ENCODE results near the gene GBA3.

GBA3 gene

GRCh38 chr4:22741744-22742143 is 49.0 kb downstream of the GBA3 start (continued):
- no peak for TF ChIP-seq POU6F1 (CRISPR knock-in tag; IDR thresholded peaks at IDR 0.05; ENCODE audit: borderline replicate concordance, low read depth)
- no peak for TF ChIP-seq CREB5 (CRISPR knock-in tag; IDR thresholded peaks at IDR 0.05; ENCODE audit: low read depth)
- TF ChIP-seq ZFP3 (CRISPR knock-in tag; IDR thresholded peaks at IDR 0.05) = no peak
- TF ChIP-seq ZNF8 (CRISPR knock-in tag; IDR thresholded peaks at IDR 0.05) = no peak
- TF ChIP-seq SNAI2 (CRISPR knock-in tag; IDR thresholded peaks at IDR 0.05) = no peak
- no peak for TF ChIP-seq GLIS3 (CRISPR knock-in tag; IDR thresholded peaks at IDR 0.05)
- TF ChIP-seq ZNF70 (CRISPR knock-in tag; IDR thresholded peaks at IDR 0.05) = no peak
- TF ChIP-seq ZNF565 (CRISPR knock-in tag; conservative IDR thresholded peaks at IDR 0.05; ENCODE audit: low read depth) = no peak

DNA sequence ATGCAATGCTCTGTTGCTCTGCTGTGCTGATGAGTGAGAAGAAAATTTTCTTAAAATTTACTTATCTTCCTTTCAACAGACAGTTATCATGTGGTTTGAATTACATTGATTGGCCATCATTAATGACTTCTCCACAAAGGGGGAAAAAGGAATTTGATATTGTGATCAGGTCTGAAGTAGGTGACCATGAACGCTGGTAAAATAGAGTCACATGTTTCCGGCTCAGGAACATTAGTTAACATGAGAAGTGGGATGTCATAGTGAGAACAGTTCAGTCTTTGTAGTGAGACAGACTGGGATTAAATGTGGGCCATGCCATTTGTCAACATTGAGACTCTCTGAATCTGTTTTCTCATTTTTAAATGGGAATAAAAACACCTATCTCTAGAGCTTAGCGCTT is 50.6 kb downstream of the GBA3 start:
- ATAC-seq = no peak
- TF ChIP-seq ZNF70 (CRISPR knock-in tag; IDR thresholded peaks at IDR 0.05) (no peak), ZC3H10 (CRISPR knock-in tag; IDR thresholded peaks at IDR 0.05) (no peak), CSDC2 (CRISPR knock-in tag; IDR thresholded peaks at IDR 0.05) (no peak), CREB5 (CRISPR knock-in tag; IDR thresholded peaks at IDR 0.05; ENCODE audit: low read depth) (no peak), GLIS3 (CRISPR knock-in tag; IDR thresholded peaks at IDR 0.05) (no peak), SNAI2 (CRISPR knock-in tag; IDR thresholded peaks at IDR 0.05) (no peak), RARB (CRISPR knock-in tag; IDR thresholded peaks at IDR 0.05) (no peak), OSR1 (CRISPR knock-in tag; IDR thresholded peaks at IDR 0.05) (no peak), ISL1 (CRISPR knock-in tag; IDR thresholded peaks at IDR 0.05) (no peak), ZNF8 (CRISPR knock-in tag; IDR thresholded peaks at IDR 0.05) (no peak), ESRRG (CRISPR knock-in tag; IDR thresholded peaks at IDR 0.05) (no peak), PPARA (CRISPR knock-in tag; IDR thresholded peaks at IDR 0.05; ENCODE audit: borderline replicate concordance) (no peak)
- TF ChIP-seq, protein P1, sequence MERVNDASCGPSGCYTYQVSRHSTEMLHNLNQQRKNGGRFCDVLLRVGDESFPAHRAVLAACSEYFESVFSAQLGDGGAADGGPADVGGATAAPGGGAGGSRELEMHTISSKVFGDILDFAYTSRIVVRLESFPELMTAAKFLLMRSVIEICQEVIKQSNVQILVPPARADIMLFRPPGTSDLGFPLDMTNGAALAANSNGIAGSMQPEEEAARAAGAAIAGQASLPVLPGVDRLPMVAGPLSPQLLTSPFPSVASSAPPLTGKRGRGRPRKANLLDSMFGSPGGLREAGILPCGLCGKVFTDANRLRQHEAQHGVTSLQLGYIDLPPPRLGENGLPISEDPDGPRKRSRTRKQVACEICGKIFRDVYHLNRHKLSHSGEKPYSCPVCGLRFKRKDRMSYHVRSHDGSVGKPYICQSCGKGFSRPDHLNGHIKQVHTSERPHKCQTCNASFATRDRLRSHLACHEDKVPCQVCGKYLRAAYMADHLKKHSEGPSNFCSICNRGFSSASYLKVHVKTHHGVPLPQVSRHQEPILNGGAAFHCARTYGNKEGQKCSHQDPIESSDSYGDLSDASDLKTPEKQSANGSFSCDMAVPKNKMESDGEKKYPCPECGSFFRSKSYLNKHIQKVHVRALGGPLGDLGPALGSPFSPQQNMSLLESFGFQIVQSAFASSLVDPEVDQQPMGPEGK (CRISPR knock-in tag; IDR thresholded peaks at IDR 0.05; ENCODE audit: borderline replicate concordance) = no peak
- TF ChIP-seq, protein P2, sequence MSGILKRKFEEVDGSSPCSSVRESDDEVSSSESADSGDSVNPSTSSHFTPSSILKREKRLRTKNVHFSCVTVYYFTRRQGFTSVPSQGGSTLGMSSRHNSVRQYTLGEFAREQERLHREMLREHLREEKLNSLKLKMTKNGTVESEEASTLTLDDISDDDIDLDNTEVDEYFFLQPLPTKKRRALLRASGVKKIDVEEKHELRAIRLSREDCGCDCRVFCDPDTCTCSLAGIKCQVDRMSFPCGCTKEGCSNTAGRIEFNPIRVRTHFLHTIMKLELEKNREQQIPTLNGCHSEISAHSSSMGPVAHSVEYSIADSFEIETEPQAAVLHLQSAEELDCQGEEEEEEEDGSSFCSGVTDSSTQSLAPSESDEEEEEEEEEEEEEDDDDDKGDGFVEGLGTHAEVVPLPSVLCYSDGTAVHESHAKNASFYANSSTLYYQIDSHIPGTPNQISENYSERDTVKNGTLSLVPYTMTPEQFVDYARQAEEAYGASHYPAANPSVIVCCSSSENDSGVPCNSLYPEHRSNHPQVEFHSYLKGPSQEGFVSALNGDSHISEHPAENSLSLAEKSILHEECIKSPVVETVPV (CRISPR knock-in tag; IDR thresholded peaks at IDR 0.05) = no peak
- TF ChIP-seq, protein P3, sequence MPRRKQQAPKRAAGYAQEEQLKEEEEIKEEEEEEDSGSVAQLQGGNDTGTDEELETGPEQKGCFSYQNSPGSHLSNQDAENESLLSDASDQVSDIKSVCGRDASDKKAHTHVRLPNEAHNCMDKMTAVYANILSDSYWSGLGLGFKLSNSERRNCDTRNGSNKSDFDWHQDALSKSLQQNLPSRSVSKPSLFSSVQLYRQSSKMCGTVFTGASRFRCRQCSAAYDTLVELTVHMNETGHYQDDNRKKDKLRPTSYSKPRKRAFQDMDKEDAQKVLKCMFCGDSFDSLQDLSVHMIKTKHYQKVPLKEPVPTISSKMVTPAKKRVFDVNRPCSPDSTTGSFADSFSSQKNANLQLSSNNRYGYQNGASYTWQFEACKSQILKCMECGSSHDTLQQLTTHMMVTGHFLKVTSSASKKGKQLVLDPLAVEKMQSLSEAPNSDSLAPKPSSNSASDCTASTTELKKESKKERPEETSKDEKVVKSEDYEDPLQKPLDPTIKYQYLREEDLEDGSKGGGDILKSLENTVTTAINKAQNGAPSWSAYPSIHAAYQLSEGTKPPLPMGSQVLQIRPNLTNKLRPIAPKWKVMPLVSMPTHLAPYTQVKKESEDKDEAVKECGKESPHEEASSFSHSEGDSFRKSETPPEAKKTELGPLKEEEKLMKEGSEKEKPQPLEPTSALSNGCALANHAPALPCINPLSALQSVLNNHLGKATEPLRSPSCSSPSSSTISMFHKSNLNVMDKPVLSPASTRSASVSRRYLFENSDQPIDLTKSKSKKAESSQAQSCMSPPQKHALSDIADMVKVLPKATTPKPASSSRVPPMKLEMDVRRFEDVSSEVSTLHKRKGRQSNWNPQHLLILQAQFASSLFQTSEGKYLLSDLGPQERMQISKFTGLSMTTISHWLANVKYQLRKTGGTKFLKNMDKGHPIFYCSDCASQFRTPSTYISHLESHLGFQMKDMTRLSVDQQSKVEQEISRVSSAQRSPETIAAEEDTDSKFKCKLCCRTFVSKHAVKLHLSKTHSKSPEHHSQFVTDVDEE (CRISPR knock-in tag; IDR thresholded peaks at IDR 0.05) = no peak

DNA sequence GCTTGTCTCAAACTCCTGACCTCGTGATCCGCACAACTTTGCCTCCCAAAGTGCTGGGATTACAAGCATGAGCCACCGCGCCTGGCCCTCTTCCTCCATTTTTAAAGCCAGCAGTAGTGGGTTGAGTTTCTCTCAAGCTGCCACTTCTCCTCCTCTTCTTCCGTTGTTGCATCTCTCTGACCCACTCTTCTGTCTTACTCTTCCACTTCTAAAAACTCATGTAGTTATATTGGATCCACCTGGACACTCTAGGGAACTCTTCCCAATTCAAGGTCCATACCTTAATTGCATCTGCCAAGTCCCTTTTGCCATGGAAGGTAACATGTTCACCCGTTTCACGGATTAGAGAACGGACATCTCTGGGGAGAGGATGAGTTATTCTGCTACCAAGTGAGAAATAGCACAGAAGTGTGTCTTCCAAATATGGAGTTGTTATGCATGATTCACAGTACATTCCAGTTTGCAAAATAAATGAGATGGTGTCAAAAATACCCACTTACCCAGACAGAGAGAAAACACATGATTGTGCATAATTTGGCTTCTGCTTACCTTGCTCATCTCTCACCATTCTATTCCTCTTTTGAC is 51.8 kb downstream of the GBA3 start:
- TF ChIP-seq RARB (CRISPR knock-in tag; IDR thresholded peaks at IDR 0.05) (no peak), ZC3H10 (CRISPR knock-in tag; IDR thresholded peaks at IDR 0.05) (no peak), ZNF8 (CRISPR knock-in tag; IDR thresholded peaks at IDR 0.05) (no peak), PPARA (CRISPR knock-in tag; IDR thresholded peaks at IDR 0.05; ENCODE audit: borderline replicate concordance) (no peak), ESRRG (CRISPR knock-in tag; IDR thresholded peaks at IDR 0.05) (no peak), ZFP3 (CRISPR knock-in tag; IDR thresholded peaks at IDR 0.05) (no peak), ISL1 (CRISPR knock-in tag; IDR thresholded peaks at IDR 0.05) (no peak), GLIS3 (CRISPR knock-in tag; IDR thresholded peaks at IDR 0.05) (no peak)
- TF ChIP-seq, protein P1 (CRISPR knock-in tag; IDR thresholded peaks at IDR 0.05; ENCODE audit: borderline replicate concordance) = no peak
- ATAC-seq = no peak

Data from SK-N-SH treated with all-trans-retinoic acid at 6 μM for 48 hours (cell line).